Measurements from ENCODE around the gene PRDM5.

The PRDM5 gene

GRCh38 chr4:120839334-120839973 is 83.1 kb downstream of the PRDM5 start:
- TF ChIP-seq MYC (IDR thresholded peaks at IDR 0.05; ENCODE audit: low read depth, low read length) (no peak), CTCF (IDR thresholded peaks at IDR 0.05; ENCODE audit: low read depth, low read length) (no peak), POLR2A (IDR thresholded peaks at IDR 0.05; ENCODE audit: extremely low read depth, insufficient read length) (no peak), MAX (IDR thresholded peaks at IDR 0.05; ENCODE audit: low read depth, low read length) (no peak)
- no peak for DNase-seq (ENCODE audit: low read depth)
- no peak overlapping the region for H3K4me3 ChIP-seq (ENCODE audit: low read depth, low read length)

GRCh38 chr4:120838784-120839183 is 83.7 kb downstream of the PRDM5 start:
- TF ChIP-seq POLR2A (IDR thresholded peaks at IDR 0.05; ENCODE audit: extremely low read depth, insufficient read length) (no peak), MYC (IDR thresholded peaks at IDR 0.05; ENCODE audit: low read depth, low read length) (no peak), CTCF (IDR thresholded peaks at IDR 0.05; ENCODE audit: low read depth, low read length) (no peak), MAX (IDR thresholded peaks at IDR 0.05; ENCODE audit: low read depth, low read length) (no peak)

GRCh38 chr4:120837656-120838055 is 84.9 kb downstream of the PRDM5 start:
- no peak for DNase-seq (ENCODE audit: low read depth)
- TF ChIP-seq POLR2A (IDR thresholded peaks at IDR 0.05; ENCODE audit: extremely low read depth, insufficient read length) (no peak), MAX (IDR thresholded peaks at IDR 0.05; ENCODE audit: low read depth, low read length) (no peak), CTCF (IDR thresholded peaks at IDR 0.05; ENCODE audit: low read depth, low read length) (no peak), MYC (IDR thresholded peaks at IDR 0.05; ENCODE audit: low read depth, low read length) (no peak)
- H3K4me3 ChIP-seq (ENCODE audit: low read depth, low read length) = no peak overlapping the region

More at GRCh38 chr4:120838784-120839183, 83.7 kb downstream of the PRDM5 start:
- no peak overlapping the region for H3K4me3 ChIP-seq (ENCODE audit: low read depth, low read length)
- DNase-seq (ENCODE audit: low read depth) = no peak

- no peak overlapping the region for H3K4me3 ChIP-seq (ENCODE audit: low read depth, low read length)
- DNase-seq (ENCODE audit: low read depth) = no peak
- TF ChIP-seq CTCF (IDR thresholded peaks at IDR 0.05; ENCODE audit: low read depth, low read length) (no peak), MYC (IDR thresholded peaks at IDR 0.05; ENCODE audit: low read depth, low read length) (no peak), POLR2A (IDR thresholded peaks at IDR 0.05; ENCODE audit: extremely low read depth, insufficient read length) (no peak), MAX (IDR thresholded peaks at IDR 0.05; ENCODE audit: low read depth, low read length) (no peak)
These were observed 87.2 kb downstream of the PRDM5 start for GRCh38 chr4:120835342-120835741.

- TF ChIP-seq MAX (IDR thresholded peaks at IDR 0.05; ENCODE audit: low read depth, low read length) (no peak), MYC (IDR thresholded peaks at IDR 0.05; ENCODE audit: low read depth, low read length) (no peak)
- no peak overlapping the region for H3K4me3 ChIP-seq (ENCODE audit: low read depth, low read length)
- DNase-seq (ENCODE audit: low read depth) = no peak
These were observed 92.3 kb downstream of the PRDM5 start for GRCh38 chr4:120830204-120830603.

GRCh38 chr4:120829113-120829831 is 93.3 kb downstream of the PRDM5 start:
- DNase-seq (ENCODE audit: low read depth) = no peak
- H3K4me3 ChIP-seq (ENCODE audit: low read depth, low read length) = no peak overlapping the region
- TF ChIP-seq MAX (IDR thresholded peaks at IDR 0.05; ENCODE audit: low read depth, low read length) (no peak), MYC (IDR thresholded peaks at IDR 0.05; ENCODE audit: low read depth, low read length) (no peak), CTCF (IDR thresholded peaks at IDR 0.05; ENCODE audit: low read depth, low read length) (no peak), POLR2A (IDR thresholded peaks at IDR 0.05; ENCODE audit: extremely low read depth, insufficient read length) (no peak)

All from NB4 (cell line).